GM12873 (cell line): ENCODE results near the gene LMO4.

Experiments used
- TF ChIP-seq, protein P1 (sequence below): IDR thresholded peaks from 2 replicates; pipeline ENCODE4 v1.5.1; 2012; ENCODE audit warnings: low read depth, mild to moderate bottlenecking, moderate library complexity, low read length, control low read depth; ENCODE audit not compliant: insufficient read depth; ENCODE audit errors: missing control alignments

Gene LMO4

DNA sequence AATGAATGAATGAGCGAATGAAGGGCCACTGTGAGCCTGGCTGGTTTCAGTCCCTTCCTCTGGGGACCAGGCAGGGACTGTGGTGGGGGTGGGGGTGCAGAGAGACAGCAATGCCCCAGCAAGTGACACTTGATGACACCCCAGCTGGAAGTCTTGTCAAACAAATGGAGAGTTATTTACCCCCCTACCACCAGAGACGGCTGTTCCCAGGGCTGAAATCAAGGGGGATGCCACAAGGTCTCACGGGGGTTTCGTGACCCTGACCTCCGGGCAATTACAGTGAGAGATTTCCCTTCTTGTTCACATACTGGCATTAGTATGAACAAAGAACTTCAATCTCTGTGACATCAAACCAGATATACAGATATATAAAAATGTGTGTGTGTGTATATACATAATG is 34.0 kb upstream of the LMO4 start:
- TF ChIP-seq, protein P1, sequence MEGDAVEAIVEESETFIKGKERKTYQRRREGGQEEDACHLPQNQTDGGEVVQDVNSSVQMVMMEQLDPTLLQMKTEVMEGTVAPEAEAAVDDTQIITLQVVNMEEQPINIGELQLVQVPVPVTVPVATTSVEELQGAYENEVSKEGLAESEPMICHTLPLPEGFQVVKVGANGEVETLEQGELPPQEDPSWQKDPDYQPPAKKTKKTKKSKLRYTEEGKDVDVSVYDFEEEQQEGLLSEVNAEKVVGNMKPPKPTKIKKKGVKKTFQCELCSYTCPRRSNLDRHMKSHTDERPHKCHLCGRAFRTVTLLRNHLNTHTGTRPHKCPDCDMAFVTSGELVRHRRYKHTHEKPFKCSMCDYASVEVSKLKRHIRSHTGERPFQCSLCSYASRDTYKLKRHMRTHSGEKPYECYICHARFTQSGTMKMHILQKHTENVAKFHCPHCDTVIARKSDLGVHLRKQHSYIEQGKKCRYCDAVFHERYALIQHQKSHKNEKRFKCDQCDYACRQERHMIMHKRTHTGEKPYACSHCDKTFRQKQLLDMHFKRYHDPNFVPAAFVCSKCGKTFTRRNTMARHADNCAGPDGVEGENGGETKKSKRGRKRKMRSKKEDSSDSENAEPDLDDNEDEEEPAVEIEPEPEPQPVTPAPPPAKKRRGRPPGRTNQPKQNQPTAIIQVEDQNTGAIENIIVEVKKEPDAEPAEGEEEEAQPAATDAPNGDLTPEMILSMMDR, result no peak

DNA sequence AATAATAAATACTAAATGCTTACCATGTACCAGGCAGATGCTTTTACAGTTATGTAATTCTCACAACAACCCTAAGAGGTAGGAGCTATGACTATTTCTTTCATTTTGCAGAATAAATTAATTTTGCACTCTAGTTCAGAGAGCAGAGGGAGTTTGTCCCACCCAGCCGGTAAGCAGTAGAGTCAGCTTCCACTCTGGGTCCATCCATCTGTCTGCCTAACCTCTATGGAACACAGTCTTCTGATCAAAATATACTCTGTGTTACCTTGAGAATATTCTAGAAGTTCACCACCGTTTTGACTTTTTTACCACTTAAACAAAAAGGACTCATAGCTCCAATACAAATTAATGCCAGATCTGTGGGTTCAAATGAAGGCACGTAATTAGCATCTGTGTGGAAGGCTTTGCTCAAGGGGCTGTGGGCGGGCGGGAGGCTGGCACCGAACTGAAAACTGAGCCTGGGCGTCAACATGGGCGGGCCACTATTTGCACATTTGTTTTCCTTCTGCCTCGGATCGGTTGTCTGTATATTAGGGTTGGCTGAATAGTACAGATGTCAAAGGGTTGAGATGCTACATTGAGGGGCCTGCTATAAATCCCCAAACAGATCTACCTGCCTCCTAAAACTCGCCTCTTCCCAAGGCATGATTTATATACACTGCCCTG is 33.1 kb upstream of the LMO4 start:
- TF ChIP-seq, protein P1, result no peak

DNA sequence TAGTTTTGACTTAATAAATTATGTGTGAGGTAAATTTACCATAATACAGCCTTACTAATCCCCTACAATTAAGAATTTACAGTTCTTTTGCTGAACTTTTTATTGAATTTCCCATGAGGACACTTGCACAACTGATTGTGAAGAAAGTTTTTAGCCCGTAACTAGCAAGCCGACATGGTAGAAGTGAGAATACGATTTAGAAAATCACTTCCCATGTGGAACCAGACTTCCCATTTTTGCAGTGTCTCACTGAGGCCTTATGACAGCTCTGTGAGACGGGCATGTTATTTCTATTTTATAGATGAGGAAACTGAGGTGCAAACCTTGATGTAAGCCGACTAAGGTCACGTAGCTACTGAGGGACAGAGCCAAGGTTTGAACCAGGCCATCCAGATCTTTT is 32.5 kb upstream of the LMO4 start:
- TF ChIP-seq, protein P1, result no peak

DNA sequence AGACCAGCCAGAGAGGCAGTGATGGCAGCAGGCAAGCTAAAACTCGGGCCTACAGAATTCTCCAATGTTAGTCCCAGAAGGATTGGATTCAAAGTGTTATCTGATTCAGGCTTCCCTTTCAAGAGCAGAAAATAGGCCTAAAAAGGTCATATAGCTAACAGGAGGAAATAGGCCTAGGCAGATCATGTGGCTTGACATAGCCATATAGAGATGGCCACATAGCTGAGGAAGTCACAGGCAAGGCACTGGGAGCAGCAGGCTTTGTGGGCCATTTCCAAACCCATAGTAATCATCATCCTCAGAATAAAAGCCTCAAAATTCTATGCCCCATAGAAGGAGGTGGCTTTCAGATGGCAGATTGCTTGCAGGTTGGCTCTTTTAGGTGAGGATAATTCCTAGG is 29.0 kb upstream of the LMO4 start:
- TF ChIP-seq, protein P1, result no peak

DNA sequence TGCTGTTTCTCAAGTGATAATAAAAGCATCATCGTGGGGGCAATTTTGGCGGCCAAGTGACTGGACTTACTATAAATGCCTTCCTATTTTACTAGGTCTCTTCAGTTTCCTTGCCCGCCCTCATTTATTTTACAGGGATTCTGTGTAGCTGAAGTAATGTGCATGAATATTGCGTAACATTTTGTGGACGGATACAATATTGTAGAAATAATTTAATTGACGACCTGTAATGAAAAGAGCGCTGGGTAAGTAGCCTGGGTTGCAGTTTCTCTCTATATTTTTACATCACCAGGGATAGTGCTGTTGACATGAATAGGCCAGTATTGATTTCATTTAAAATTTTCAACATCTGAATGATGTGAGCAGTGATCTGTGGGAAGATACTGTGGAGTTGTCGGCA is 28.1 kb upstream of the LMO4 start:
- TF ChIP-seq, protein P1, result no peak

DNA sequence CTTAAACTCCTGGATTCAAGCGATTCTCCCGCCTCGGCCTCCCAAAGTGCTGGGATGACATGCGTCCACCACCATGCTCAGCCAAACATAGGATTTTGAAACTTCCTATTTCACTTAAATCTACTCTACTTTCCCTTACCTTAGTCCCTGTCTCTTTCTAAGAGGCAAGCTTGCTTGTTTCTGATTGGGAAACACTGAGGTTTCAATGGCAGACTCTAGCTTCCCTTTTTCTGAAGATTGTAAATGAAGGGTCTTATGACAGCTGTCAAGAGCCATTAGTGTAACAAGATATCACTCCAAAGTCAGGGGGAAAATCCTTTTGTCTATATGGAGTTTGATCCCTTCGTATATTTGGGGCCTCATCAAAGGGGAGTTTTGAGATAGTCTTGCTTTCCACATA is 23.5 kb upstream of the LMO4 start:
- TF ChIP-seq, protein P1, result no peak

DNA sequence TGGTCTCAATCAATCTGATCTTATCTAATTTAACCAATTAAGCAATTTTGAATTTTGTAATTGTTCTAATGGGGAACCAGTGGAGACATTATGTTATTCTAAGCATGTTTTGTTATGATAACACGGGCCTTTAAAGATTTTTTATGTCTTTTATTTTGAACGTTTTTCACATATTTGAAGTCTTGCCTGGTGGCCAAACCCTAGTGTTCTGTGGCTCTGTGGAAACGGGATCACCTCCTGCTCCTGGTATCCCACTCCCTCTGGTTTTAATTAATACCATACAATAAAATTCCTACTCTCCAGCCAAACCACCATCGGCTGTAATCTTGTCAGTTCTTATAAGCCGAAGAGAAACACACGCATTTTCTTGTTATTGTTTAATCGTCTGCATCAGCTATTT is 22.9 kb upstream of the LMO4 start:
- TF ChIP-seq, protein P1, result no peak

DNA sequence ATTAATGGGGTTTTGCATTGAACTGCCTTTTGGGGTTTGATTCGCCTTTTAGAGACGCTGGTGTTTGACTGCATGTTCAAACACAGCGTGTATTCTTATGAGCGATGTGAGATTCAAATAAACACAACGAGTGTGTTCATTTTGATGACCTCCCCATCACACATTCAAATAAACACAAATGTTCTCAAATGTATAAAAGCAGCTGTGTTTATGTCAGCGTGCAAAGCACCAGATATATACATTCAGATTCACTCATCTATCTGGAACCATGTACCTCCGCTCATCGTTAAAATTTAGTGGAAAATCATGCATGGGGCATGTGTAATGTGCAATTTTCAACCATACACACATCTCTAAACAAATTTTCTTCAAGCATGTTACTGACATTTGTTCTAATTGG is 21.4 kb upstream of the LMO4 start:
- TF ChIP-seq, protein P1, result no peak
